HepG2 (cell line): ENCODE measurements around the gene NPNT. TPM values are rescaled to one million over a fixed set of nuclear protein-coding genes. Genes with fewer than 3 reads are reported as not detected.

Source experiments
- ATAC-seq: fragments of 200-7000 bp; cut with Tn5 transposase; 3 replicates; pipeline ENCODE4 v1.9.1; 2020; ENCODE audit warnings: mild to moderate bottlenecking, moderate library complexity
- BruUV-seq: library from RNA; stranded (reverse); fragments of 400-500 nt; replicated peaks from 2 replicates; lab custom pipeline; 2021; lab: Mats Ljungman, UMichigan
- CTCF ChIA-PET: fragments of 300-600 bp; formaldehyde crosslinking; extraction: SDS; loops from one replicate; lab custom pipeline; 2021; ENCODE audit warnings: low total read pairs, inconsistent platforms, low intra/inter-chr PET ratio; lab: Yijun Ruan, JAX
- POLR2A ChIA-PET: fragments of 350-600 bp; sonication (Branson Sonifier 250); formaldehyde crosslinking; loops from one replicate; lab custom pipeline; 2020; ENCODE audit warnings: antibody characterized with exemption, inconsistent platforms; lab: Yijun Ruan, JAX
- DNase-seq: peaks from one replicate; pipeline ENCODE4 v3.0.0-alpha.2; 2015; ENCODE audit warnings: low spot score
- FAIRE-seq: peaks from 3 replicates; lab custom pipeline; 2011; peaks lifted over from hg19 to GRCh38; lab: Jason Lieb, UNC
- H2AFZ ChIP-seq: one replicate; pipeline ENCODE4 v1.6.1; 2011; ENCODE audit warnings: low read length, inconsistent platforms
- H3K27ac ChIP-seq: fragments of 300-600 bp; 3 replicates; pipeline ENCODE4 v1.8.0; 2011; ENCODE audit warnings: mixed run types, mild to moderate bottlenecking, mixed read lengths, low read length, inconsistent platforms; ENCODE audit not compliant: insufficient read depth; ENCODE audit errors: extremely low read length
- H3K27me3 ChIP-seq, 2 experiments: fragments of 200-600 bp in 1 of 2; 2 replicates in 1 of 2; 3 replicates in 1 of 2; pipeline versions ENCODE4 v1.6.0 to v1.8.0; 2011; ENCODE audit warnings: low read length in 2 of 2, mild to moderate bottlenecking in 2 of 2, moderate library complexity in 2 of 2, inconsistent platforms in 1 of 2; ENCODE audit not compliant: insufficient read depth in 2 of 2, control insufficient read depth in 1 of 2
- H3K36me3 ChIP-seq, 2 experiments: fragments of 200-600 bp in 1 of 2; replicated peaks in 1 of 2; 2 replicates in 1 of 2; 3 replicates in 1 of 2; pipeline versions ENCODE4 v1.5.1 to v1.8.0; 2011; ENCODE audit warnings: low read length in 2 of 2, inconsistent platforms in 1 of 2; ENCODE audit not compliant: insufficient read depth in 2 of 2, control insufficient read depth in 1 of 2
- H3K4me1 ChIP-seq: 2 replicates; pipeline ENCODE4 v1.5.1; 2012; ENCODE audit warnings: low read length, inconsistent platforms; ENCODE audit not compliant: insufficient read depth
- H3K4me2 ChIP-seq: 2 replicates; pipeline ENCODE4 v1.6.0; 2011; ENCODE audit warnings: low read depth, low read length, inconsistent platforms
- H3K4me3 ChIP-seq, 3 experiments: fragments of 200-600 bp in 1 of 3; sonication (generic), shearing (Covaris generic) in 1 of 3; replicated peaks in 1 of 3; 2 replicates each; pipeline ENCODE4 v1.5.1; 2011 to 2016; ENCODE audit warnings: low read length in 3 of 3, inconsistent platforms in 2 of 3, low read depth in 2 of 3, mild to moderate bottlenecking in 2 of 3, control low read depth in 1 of 3, mixed read lengths in 1 of 3; ENCODE audit not compliant: insufficient read depth in 1 of 3
- H3K79me2 ChIP-seq: one replicate; pipeline ENCODE4 v1.6.1; 2011; ENCODE audit warnings: low read length, inconsistent platforms; ENCODE audit not compliant: insufficient read depth
- H3K9ac ChIP-seq: 2 replicates; pipeline ENCODE4 v1.6.0; 2011; ENCODE audit warnings: mild to moderate bottlenecking, low read depth, low read length, inconsistent platforms; ENCODE audit not compliant: insufficient read depth
- H3K9me3 ChIP-seq: 2 replicates; pipeline ENCODE4 v1.5.1; 2012; ENCODE audit warnings: mild to moderate bottlenecking, low read length
- H4K20me1 ChIP-seq: 2 replicates; pipeline ENCODE4 v1.6.0; 2011; ENCODE audit warnings: inconsistent platforms, mild to moderate bottlenecking, low read length, moderate library complexity; ENCODE audit not compliant: insufficient read depth
- DR1 ChIP-seq: sonication (generic); formaldehyde crosslinking; IDR thresholded peaks from 2 replicates; pipeline ENCODE4 v1.8.0; 2021; ENCODE audit warnings: mild to moderate bottlenecking, missing genetic modification reagents, inconsistent platforms
- FOXJ3 ChIP-seq: sonication (generic); formaldehyde crosslinking; IDR thresholded peaks from 2 replicates; pipeline ENCODE4 v1.4.0; 2020; ENCODE audit warnings: missing genetic modification reagents, mild to moderate bottlenecking, borderline replicate concordance
- HMGXB3 ChIP-seq: sonication (generic); formaldehyde crosslinking; IDR thresholded peaks from 2 replicates; pipeline ENCODE4 v1.4.0; 2020; ENCODE audit warnings: missing genetic modification reagents, borderline replicate concordance
- POLR2AphosphoS2 ChIP-seq: IDR thresholded peaks from 2 replicates; pipeline ENCODE4 v1.6.1; 2011; ENCODE audit warnings: low read depth, low read length, improper control_type of control experiment
- ZFP90 ChIP-seq: sonication (generic); formaldehyde crosslinking; IDR thresholded peaks from 2 replicates; pipeline ENCODE4 v1.8.0; 2022; ENCODE audit warnings: missing genetic modification reagents, mild to moderate bottlenecking, inconsistent platforms, borderline replicate concordance
- ZKSCAN8 ChIP-seq: IDR thresholded peaks from 2 replicates; pipeline ENCODE4 v1.6.1; 2016; ENCODE audit warnings: borderline replicate concordance, missing genetic modification reagents, missing compliant biosample characterization
- ZNF343 ChIP-seq: sonication (generic); formaldehyde crosslinking; IDR thresholded peaks from 2 replicates; pipeline ENCODE4 v1.4.0; 2020; ENCODE audit warnings: mild to moderate bottlenecking, missing genetic modification reagents
- WGBS: methylation state at CpG from one replicate; pipeline ENCODE4 v1.1.6; 2017; ENCODE audit warnings: low lambda C conversion rate; 5-methylcytosine and 5-hydroxymethylcytosine counted together
- in situ Hi-C: cut with HindIII; loops from 2 replicates; pipeline ENCODE4 v1.10.0; 2017; ENCODE audit warnings: low pct_unique_long_range_greater_than_20kb; ENCODE audit not compliant: extremely low pct_ligation_motif_present
- intact Hi-C: fragments of 100-400 bp; cut with micrococcal nuclease; formaldehyde crosslinking; loops from one replicate; pipeline ENCODE4 v1.10.0; 2022; ENCODE audit not compliant: unreplicated experiment
- polyA plus RNA-seq, 8 experiments: library from polyadenylated mRNA; depleted of rRNA in 3 of 8; stranded (reverse) in 7 of 8; unstranded in 1 of 8; fragments of >200 nt; fragmentation: Illumina TruSeq in 4 of 8; extraction: Trizol in 4 of 8; gene quantifications; 2 replicates each; pipeline versions ENCODE4 v1.2.1 to v1.2.3, GENCODE V29; 2011 to 2016; ENCODE audit warnings: low read depth in 4 of 8, missing spikeins in 1 of 8, mixed read lengths in 1 of 8; ENCODE audit not compliant: insufficient read depth in 1 of 8
- total RNA-seq, 5 experiments: library from RNA; depleted of rRNA; stranded (reverse); fragments of >200 nt; fragmentation: Illumina TruSeq; extraction: Trizol; gene quantifications; 2 replicates each; pipeline ENCODE4 v1.2.3, GENCODE V29; 2016; ENCODE audit warnings: low read depth in 1 of 5
- TF ChIP-seq, protein P1 (sequence below): sonication (generic); formaldehyde crosslinking; IDR thresholded peaks from 2 replicates; pipeline ENCODE4 v1.4.0; 2020; ENCODE audit warnings: mild to moderate bottlenecking, missing genetic modification reagents

Gene NPNT
- total and polyA plus RNA-seq, 2 of the 13 experiments (the other 11 are each of a cell fraction or from before 2014, with no cell fraction given), result 1.1 to 19.1 TPM

DNA sequence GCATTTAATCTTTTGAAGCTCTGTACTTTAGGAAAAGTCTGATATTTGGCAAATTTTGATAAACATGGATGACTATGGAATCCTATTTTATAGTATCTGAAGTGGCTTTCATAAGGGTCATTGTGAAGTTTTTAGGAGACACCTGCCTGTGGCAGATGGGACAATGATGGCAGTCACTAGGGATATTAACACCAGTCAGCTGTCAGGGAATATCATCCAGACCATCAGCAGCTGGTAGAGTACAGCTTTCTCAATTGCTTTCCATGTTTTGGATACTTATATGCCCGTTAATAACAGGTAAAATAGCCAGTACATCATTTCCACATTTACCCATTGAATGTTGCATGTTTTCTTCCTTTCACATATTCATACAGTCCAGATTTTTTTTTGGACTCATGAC, 39.1 kb downstream of the NPNT start:
- H3K27ac ChIP-seq, result no peak overlapping the region
- no peaks in the 10 kb centered on the region for H3K79me2 ChIP-seq
- ChIA-PET CTCF (no interaction called here), POLR2A (no interaction called here)
- H3K9me3 ChIP-seq, result no peaks in the 10 kb centered on the region
- H3K36me3 ChIP-seq, result no peaks in the 10 kb centered on the region
- H3K4me1 ChIP-seq, result no peaks in the 10 kb centered on the region
- no peak overlapping the region for H2AFZ ChIP-seq
- H3K27me3 ChIP-seq, result no peaks in the 10 kb centered on the region; a peak in 1 of 5 replicates
- H4K20me1 ChIP-seq, result no peaks in the 10 kb centered on the region
- FAIRE-seq, result no peak
- H3K4me3 ChIP-seq, result no peak overlapping the region
- in situ Hi-C loops, result no loop called here
- no peak overlapping the region for H3K4me2 ChIP-seq
- intact Hi-C loops, result no loop called here
- BruUV-seq, result no TSS peak
- no peak for ATAC-seq
- no peak overlapping the region for H3K9ac ChIP-seq
- WGBS, result 53% methylated on average over 1 of the region's 1 CpG
- TF ChIP-seq ZKSCAN8 (CRISPR knock-in tag), result no peak
- no peak for TF ChIP-seq POLR2AphosphoS2
- TF ChIP-seq HMGXB3 (CRISPR knock-in tag), result no peak
- no peak for TF ChIP-seq ZFP90
- TF ChIP-seq, protein P1, sequence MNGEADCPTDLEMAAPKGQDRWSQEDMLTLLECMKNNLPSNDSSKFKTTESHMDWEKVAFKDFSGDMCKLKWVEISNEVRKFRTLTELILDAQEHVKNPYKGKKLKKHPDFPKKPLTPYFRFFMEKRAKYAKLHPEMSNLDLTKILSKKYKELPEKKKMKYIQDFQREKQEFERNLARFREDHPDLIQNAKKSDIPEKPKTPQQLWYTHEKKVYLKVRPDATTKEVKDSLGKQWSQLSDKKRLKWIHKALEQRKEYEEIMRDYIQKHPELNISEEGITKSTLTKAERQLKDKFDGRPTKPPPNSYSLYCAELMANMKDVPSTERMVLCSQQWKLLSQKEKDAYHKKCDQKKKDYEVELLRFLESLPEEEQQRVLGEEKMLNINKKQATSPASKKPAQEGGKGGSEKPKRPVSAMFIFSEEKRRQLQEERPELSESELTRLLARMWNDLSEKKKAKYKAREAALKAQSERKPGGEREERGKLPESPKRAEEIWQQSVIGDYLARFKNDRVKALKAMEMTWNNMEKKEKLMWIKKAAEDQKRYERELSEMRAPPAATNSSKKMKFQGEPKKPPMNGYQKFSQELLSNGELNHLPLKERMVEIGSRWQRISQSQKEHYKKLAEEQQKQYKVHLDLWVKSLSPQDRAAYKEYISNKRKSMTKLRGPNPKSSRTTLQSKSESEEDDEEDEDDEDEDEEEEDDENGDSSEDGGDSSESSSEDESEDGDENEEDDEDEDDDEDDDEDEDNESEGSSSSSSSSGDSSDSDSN, result no peak
- no peak for TF ChIP-seq ZNF343 (CRISPR knock-in tag)
- no peak for TF ChIP-seq FOXJ3 (CRISPR knock-in tag)
- no peak for TF ChIP-seq DR1 (CRISPR knock-in tag)
- DNase-seq, result no peak
